HEK293 (cell line): ENCODE data around the gene MICU1.

Source experiments
- CTCF ChIA-PET: fragments of 350-600 bp; formaldehyde crosslinking; extraction: SDS; loops from one replicate; lab custom pipeline; 2021; ENCODE audit warnings: antibody characterized with exemption; lab: Yijun Ruan, JAX
- POLR2A ChIA-PET: fragments of 300-600 bp; formaldehyde crosslinking; extraction: SDS; loops from one replicate; lab custom pipeline; 2020; ENCODE audit warnings: antibody characterized with exemption, inconsistent platforms; lab: Yijun Ruan, JAX
- H3K27ac ChIP-seq: fragments of 200-500 bp; sonication (Bioruptor generic); 2 replicates; pipeline ENCODE4 v1.5.1; 2014; ENCODE audit warnings: low read depth, low read length, control low read depth, inconsistent platforms; ENCODE audit errors: extremely low read depth
- H3K36me3 ChIP-seq, 2 experiments: fragments of 200-500 bp in 1 of 2; sonication (Bioruptor generic) in 1 of 2; 1 replicate in 1 of 2; 2 replicates in 1 of 2; pipeline ENCODE4 v1.5.1; 2014 to 2017; ENCODE audit warnings: inconsistent platforms in 2 of 2, low read length in 2 of 2; ENCODE audit not compliant: control insufficient read depth in 2 of 2, insufficient read depth in 1 of 2
- H3K4me1 ChIP-seq: fragments of 200-500 bp; sonication (Bioruptor generic); 2 replicates; pipeline ENCODE4 v1.5.1; 2014; ENCODE audit warnings: mild to moderate bottlenecking, low read length, inconsistent platforms; ENCODE audit not compliant: control insufficient read depth, insufficient read depth
- H3K4me3 ChIP-seq: 2 replicates; pipeline ENCODE4 v1.5.1; 2011; ENCODE audit warnings: low read depth, mild to moderate bottlenecking, control low read depth, low read length, moderate library complexity
- H3K9me3 ChIP-seq: fragments of 200-500 bp; sonication (Bioruptor generic); 2 replicates; pipeline ENCODE4 v1.5.1; 2014; ENCODE audit warnings: low read depth, low read length, inconsistent platforms; ENCODE audit not compliant: control insufficient read depth, insufficient read depth
- BCL6B ChIP-seq: fragments of 450-650 bp; formaldehyde crosslinking; IDR thresholded peaks from 2 replicates; pipeline ENCODE4 v1.5.1; 2017; ENCODE audit warnings: missing biosample characterization, missing genetic modification characterization
- EGR2 ChIP-seq: fragments of 450-650 bp; formaldehyde crosslinking; IDR thresholded peaks from 2 replicates; pipeline ENCODE4 v1.5.1; 2016; ENCODE audit warnings: low read depth, missing biosample characterization, missing genetic modification characterization
- ELK4 ChIP-seq: IDR thresholded peaks from 2 replicates; pipeline ENCODE4 v1.6.1; 2011; ENCODE audit warnings: mild to moderate bottlenecking, low read depth, low read length, borderline replicate concordance
- GFI1B ChIP-seq: fragments of 450-650 bp; formaldehyde crosslinking; IDR thresholded peaks from 2 replicates; pipeline ENCODE4 v1.5.1; 2016; ENCODE audit warnings: missing biosample characterization, missing genetic modification characterization
- IKZF3 ChIP-seq: fragments of 450-650 bp; IDR thresholded peaks from 2 replicates; pipeline ENCODE4 v1.5.0; 2018; ENCODE audit warnings: missing biosample characterization, mild to moderate bottlenecking, missing genetic modification characterization, moderate library complexity
- MZF1 ChIP-seq: fragments of 450-650 bp; formaldehyde crosslinking; IDR thresholded peaks from 2 replicates; pipeline ENCODE4 v1.5.1; 2017; ENCODE audit warnings: missing biosample characterization, missing genetic modification characterization, borderline replicate concordance
- RBAK ChIP-seq: fragments of 450-650 bp; formaldehyde crosslinking; IDR thresholded peaks from 2 replicates; pipeline ENCODE4 v1.5.1; 2016; ENCODE audit warnings: missing biosample characterization, missing genetic modification characterization
- REST ChIP-seq: fragments of 450-650 bp; formaldehyde crosslinking; IDR thresholded peaks from 2 replicates; pipeline ENCODE4 v1.5.1; 2016; ENCODE audit warnings: missing biosample characterization, missing genetic modification characterization
- SETDB1 ChIP-seq: IDR thresholded peaks from one replicate; pipeline ENCODE4 v1.6.1; 2017; ENCODE audit warnings: mild to moderate bottlenecking, low read length, moderate library complexity, mixed read lengths; ENCODE audit not compliant: insufficient read length
- TCF7L2 ChIP-seq: IDR thresholded peaks from 2 replicates; pipeline ENCODE4 v1.6.1; 2011; ENCODE audit warnings: low read depth, mild to moderate bottlenecking, inconsistent platforms, low read length, moderate library complexity, borderline replicate concordance
- ZBTB1 ChIP-seq: fragments of 450-650 bp; formaldehyde crosslinking; IDR thresholded peaks from 2 replicates; pipeline ENCODE4 v1.5.1; 2016; ENCODE audit warnings: missing biosample characterization, missing genetic modification characterization
- ZBTB8A ChIP-seq: fragments of 450-650 bp; formaldehyde crosslinking; IDR thresholded peaks from 2 replicates; pipeline ENCODE4 v1.5.1; 2016; ENCODE audit warnings: missing biosample characterization, missing genetic modification characterization
- ZNF2 ChIP-seq: fragments of 450-650 bp; formaldehyde crosslinking; IDR thresholded peaks from 2 replicates; pipeline ENCODE4 v1.5.1; 2016; ENCODE audit warnings: missing biosample characterization, missing genetic modification characterization
- ZNF239 ChIP-seq: fragments of 450-650 bp; formaldehyde crosslinking; IDR thresholded peaks from 2 replicates; pipeline ENCODE4 v1.5.1; 2016; ENCODE audit warnings: missing biosample characterization, missing genetic modification characterization
- ZNF280D ChIP-seq: fragments of 450-650 bp; formaldehyde crosslinking; IDR thresholded peaks from 2 replicates; pipeline ENCODE4 v1.5.1; 2016; ENCODE audit warnings: missing biosample characterization, missing genetic modification characterization
- ZNF302 ChIP-seq: fragments of 450-650 bp; formaldehyde crosslinking; IDR thresholded peaks from 2 replicates; pipeline ENCODE4 v1.5.1; 2016; ENCODE audit warnings: missing biosample characterization, missing genetic modification characterization, low read depth
- ZNF416 ChIP-seq: fragments of 450-650 bp; formaldehyde crosslinking; IDR thresholded peaks from 2 replicates; pipeline ENCODE4 v1.5.1; 2016; ENCODE audit warnings: missing biosample characterization, missing genetic modification characterization
- ZNF433 ChIP-seq: fragments of 450-650 bp; formaldehyde crosslinking; IDR thresholded peaks from 2 replicates; pipeline ENCODE4 v1.5.1; 2016; ENCODE audit warnings: missing biosample characterization, missing genetic modification characterization, low read depth
- ZNF513 ChIP-seq: fragments of 450-650 bp; IDR thresholded peaks from 2 replicates; pipeline ENCODE4 v1.5.1; 2018; ENCODE audit warnings: missing biosample characterization, missing genetic modification characterization
- ZNF549 ChIP-seq: fragments of 450-650 bp; IDR thresholded peaks from 2 replicates; pipeline ENCODE4 v1.5.1; 2018; ENCODE audit warnings: missing biosample characterization, missing genetic modification characterization, mild to moderate bottlenecking, inconsistent platforms, moderate library complexity
- ZNF560 ChIP-seq: fragments of 450-650 bp; formaldehyde crosslinking; IDR thresholded peaks from 2 replicates; pipeline ENCODE4 v1.5.1; 2017; ENCODE audit warnings: missing biosample characterization, missing genetic modification characterization, borderline replicate concordance
- ZNF624 ChIP-seq: fragments of 450-650 bp; formaldehyde crosslinking; IDR thresholded peaks from 2 replicates; pipeline ENCODE4 v1.5.1; 2017; ENCODE audit warnings: missing biosample characterization, missing genetic modification characterization
- ZNF791 ChIP-seq: fragments of 450-650 bp; formaldehyde crosslinking; IDR thresholded peaks from 2 replicates; pipeline ENCODE4 v1.5.1; 2016; ENCODE audit warnings: missing biosample characterization, missing genetic modification characterization
- ZNF830 ChIP-seq: fragments of 450-650 bp; IDR thresholded peaks from 2 replicates; pipeline ENCODE4 v1.5.0; 2018; ENCODE audit warnings: missing biosample characterization, missing genetic modification characterization, low read depth, mild to moderate bottlenecking, moderate library complexity
- ZNF843 ChIP-seq: fragments of 450-650 bp; formaldehyde crosslinking; IDR thresholded peaks from 2 replicates; pipeline ENCODE4 v1.5.1; 2016; ENCODE audit warnings: missing biosample characterization, missing genetic modification characterization

MICU1 gene

GRCh38 chr10:72513910-72514309 lies 112.0 kb downstream of the MICU1 start (continued):
- TF ChIP-seq REST (tag by site-specific recombination) = no peak
- TF ChIP-seq, all 188 proteins: peak for 0

- Histone ChIP-seq H3K4me1 (no peaks in the 10 kb centered on the region), H3K36me3 (no peaks in the 10 kb centered on the region), H3K4me3 (no peak overlapping the region), H3K9me3 (no peaks in the 10 kb centered on the region)
- ChIA-PET POLR2A (no interaction called here), CTCF (interaction anchor here (0.6 kb wide), 1 partner anchor 131 kb away, joined by 3 read pairs; no protein-coding TSS in a partner anchor)
- TF ChIP-seq ZNF843 (no peak), ELK4 (no peak), ZNF830 (tag by site-specific recombination) (no peak), ZNF280D (tag by site-specific recombination) (no peak)
- TF ChIP-seq, all 188 proteins: peak for 0
- H3K27ac ChIP-seq = no peak overlapping the region
Observed at GRCh38 chr10:72511459-72511858, 114.4 kb downstream of the MICU1 start.

GRCh38 chr10:72509941-72510340 lies 115.9 kb downstream of the MICU1 start:
- no peak overlapping the region for H3K4me3 ChIP-seq
- CTCF ChIA-PET = no interaction called here
- no peak overlapping the region for H3K27ac ChIP-seq
- TF ChIP-seq ZNF302 (tag by site-specific recombination) (no peak), TCF7L2 (no peak), ZNF433 (tag by site-specific recombination) (no peak), ZNF624 (no peak), GFI1B (tag by site-specific recombination) (no peak), EGR2 (tag by site-specific recombination) (no peak), MZF1 (no peak), ZNF2 (tag by site-specific recombination) (no peak), ZNF416 (no peak), ZNF239 (tag by site-specific recombination) (no peak), SETDB1 (no peak), ZNF560 (tag by site-specific recombination) (no peak), RBAK (tag by site-specific recombination) (no peak), ZBTB1 (tag by site-specific recombination) (no peak), ZNF549 (no peak), BCL6B (tag by site-specific recombination) (no peak), ZBTB8A (tag by site-specific recombination) (no peak), ZNF791 (tag by site-specific recombination) (no peak), ZNF513 (tag by site-specific recombination) (no peak), IKZF3 (tag by site-specific recombination) (no peak)
- no peaks in the 10 kb centered on the region for H3K36me3 ChIP-seq
- H3K4me1 ChIP-seq = no peaks in the 10 kb centered on the region
- POLR2A ChIA-PET = no interaction called here
- no peaks in the 10 kb centered on the region for H3K9me3 ChIP-seq
